HUDEP-2 (cell line): ENCODE data around the gene SLC35E1.
A peak's percentile ranks its signal among the peaks of the same experiment; 100 is the strongest.

ENCODE experiments used
- DNase-seq, 76 experiments: peaks; one replicate each; lab custom pipeline; 2025; ENCODE audit not compliant: unreplicated experiment in 76 of 76; lab: John Stamatoyannopoulos, UW

SLC35E1 gene

GRCh38 chr19:16599655-16600346, 27.6 kb upstream of the SLC35E1 start:
- no peak for DNase-seq

GRCh38 chr19:16598848-16599247, 26.6 kb upstream of the SLC35E1 start:
- no peak for DNase-seq

DNA sequence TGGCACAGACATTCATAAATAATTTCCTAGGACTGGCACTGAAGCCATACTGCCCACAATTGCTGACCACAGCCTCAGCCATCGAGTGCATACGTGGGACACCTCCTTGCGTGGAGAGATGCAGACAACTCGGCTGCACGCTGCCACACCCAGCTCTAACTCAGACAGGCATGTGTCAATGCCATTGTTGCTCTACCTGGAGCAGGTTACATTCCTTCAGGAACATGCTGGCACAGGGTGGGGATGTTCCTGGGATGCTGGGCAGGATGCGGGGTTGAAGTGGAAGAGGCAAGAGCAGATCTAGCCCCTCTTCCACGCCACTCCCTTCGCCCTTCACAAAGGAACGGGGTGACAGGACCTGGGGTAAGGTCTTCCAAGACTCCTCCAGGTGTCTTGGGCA, 24.2 kb upstream of the SLC35E1 start:
- DNase-seq: no peak

- no peak for DNase-seq
These were observed 22.9 kb upstream of the SLC35E1 start for GRCh38 chr19:16595097-16595496.

- DNase-seq: no peak
These were observed 22.5 kb upstream of the SLC35E1 start for GRCh38 chr19:16594681-16595091.

- peak in 36 of 76 experiments; percentile 16 to 54 (median 32) for DNase-seq
These were observed 21.9 kb upstream of the SLC35E1 start for GRCh38 chr19:16594131-16594586.

- DNase-seq: no peak
These were observed 21.0 kb upstream of the SLC35E1 start for GRCh38 chr19:16593181-16593580.

DNA sequence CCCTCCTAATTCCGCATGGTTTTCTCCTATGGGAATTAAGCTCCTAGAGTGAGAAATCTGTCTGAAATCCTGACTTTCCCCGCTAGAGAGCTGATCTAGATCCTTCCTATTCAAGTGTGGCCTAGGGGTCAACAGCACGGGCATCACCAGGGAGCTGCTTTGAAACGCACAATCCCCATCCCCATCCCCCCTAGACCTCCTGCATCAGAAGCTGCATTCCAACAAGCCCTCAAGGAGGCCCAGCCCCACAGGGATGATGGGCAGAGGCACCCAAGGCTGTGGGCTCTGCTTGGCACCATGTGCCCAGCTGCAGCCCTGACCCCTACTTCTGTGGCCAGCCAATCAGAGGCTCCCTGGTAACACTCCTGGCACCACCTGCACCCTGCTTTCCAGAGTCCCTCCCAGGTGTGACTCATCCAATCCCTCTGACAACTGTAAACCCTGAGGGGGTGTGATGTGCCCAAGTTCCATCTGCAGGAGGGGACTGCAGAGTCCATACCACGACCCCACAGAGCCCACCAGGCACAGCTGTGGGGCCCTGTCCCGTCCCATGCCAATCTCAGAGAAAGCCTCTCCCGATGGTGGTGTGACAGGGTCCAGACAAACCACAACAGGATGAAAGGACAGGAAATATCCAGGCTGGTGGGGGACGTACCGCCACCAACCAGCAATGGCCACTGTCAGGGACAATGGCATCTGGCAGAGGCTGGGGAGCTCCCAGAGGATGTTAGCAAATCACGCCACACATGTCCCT, 19.8 kb upstream of the SLC35E1 start:
- no peak for DNase-seq

- no peak for DNase-seq
These were observed 18.9 kb upstream of the SLC35E1 start for GRCh38 chr19:16590876-16591802.

GRCh38 chr19:16589917-16590316, 17.7 kb upstream of the SLC35E1 start:
- DNase-seq: peak in 3 of 76 experiments; percentile 13 to 24 (median 22)

- peak in 14 of 76 experiments; percentile 20 to 55 (median 34) for DNase-seq
These were observed 16.8 kb upstream of the SLC35E1 start for GRCh38 chr19:16588824-16589577.

DNA sequence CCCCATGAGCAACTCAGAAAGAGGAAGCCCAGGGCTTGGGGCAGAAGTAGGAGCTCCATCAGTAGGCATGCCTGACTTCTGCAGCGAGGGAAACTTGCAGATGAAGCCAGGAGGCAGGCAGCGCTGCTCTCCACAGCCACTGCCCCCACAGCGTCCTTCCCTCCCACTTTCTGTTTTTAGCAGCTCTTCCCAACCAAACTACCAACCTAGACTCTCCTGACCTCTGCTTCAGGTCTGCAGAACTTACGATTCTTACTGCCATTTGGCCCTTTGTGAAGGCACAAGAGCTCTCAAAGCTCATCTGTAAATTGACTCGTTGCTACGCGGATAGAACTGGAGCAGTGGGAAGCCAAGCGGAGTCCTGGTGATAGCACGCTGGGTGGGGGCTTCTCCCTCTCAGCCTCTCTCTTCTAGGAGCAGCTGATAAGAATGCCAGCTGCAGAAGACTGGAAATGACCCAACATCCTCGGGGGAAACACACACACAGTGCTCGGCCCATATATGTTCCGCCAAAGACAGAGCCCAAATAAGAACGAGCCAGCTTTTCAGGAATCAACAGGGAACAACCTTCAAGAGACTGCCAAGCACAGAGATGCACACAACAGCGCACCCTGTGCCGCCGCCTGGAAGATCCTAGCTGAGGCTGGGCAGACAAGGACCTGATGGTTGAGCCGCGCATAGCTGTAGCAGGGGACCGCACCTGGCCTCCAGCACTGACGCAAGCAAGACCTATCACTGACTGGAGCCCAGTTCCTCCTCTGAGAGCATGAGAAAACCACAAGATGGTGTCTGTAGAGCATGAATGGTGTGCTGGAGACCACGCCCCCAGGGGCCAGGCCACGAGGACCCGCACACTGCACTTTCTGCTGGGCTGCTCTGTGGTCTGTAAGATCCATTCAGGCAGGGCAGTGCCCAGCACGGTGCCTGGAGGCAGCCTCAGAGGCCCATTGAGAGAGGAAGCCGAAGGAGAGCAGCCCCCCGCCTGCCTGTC, 15.9 kb upstream of the SLC35E1 start:
- peak in 53 of 76 experiments; percentile 17 to 76 (median 48) for DNase-seq

DNA sequence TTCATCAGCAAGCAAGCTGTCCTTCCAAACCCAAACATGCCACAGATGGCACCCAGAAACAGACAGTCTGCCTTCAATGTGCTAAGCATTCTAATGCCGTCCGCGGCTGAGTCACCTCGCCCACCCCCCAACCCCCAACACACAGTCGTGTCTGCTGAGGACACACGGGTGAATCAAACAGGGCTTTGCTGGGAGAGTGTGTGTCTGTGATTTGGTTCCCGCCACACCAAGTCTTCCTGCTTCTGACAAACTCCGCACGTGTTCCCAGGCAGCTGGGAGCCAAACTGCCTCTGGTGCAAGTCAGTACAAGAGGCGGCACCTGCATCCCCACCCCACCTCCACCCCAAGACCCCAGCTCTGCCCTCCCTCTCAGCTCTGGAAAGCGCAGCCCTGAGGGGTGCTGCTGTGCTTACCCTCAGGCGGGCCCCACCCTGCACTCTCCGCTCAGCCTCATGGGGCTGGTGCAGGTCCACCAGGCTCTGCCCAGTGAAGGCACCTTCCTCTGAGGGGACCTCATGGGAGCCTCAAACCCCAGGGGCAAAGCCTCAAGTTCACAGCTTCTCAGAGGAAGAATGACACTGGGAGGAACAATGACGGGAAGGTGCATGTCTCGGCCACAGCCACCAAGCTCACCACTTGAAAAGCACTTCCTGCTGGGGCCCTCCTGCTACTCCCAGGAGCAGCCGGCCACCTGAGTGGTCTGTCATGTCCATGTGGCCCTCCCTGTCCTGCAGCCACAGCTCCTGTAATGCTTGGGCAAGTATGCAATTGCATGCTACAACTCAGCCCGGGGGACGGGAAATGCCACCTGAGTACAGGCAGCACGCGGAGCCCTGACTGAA, 15.0 kb upstream of the SLC35E1 start:
- no peak for DNase-seq

DNA sequence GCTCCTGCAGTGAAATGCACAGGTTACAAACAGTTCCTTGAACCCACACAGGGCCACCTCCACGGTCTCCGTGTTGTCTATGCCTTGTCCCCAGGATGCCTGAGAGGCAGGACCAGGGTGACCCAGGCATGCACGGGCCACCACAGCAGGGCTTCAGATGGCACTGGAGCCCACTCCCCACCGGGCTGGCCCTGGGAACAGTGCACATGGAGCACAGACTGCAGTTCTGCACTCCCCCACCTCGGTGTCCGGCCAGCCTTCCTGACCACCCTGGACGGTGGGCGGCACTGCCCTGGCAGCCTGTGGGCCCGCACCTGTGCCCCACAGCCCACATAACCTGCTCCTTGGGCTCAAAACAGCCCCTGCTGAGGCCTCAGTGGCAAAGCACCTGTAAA, 14.3 kb upstream of the SLC35E1 start:
- DNase-seq: no peak

GRCh38 chr19:16585808-16586476, 13.7 kb upstream of the SLC35E1 start:
- DNase-seq: no peak

DNA sequence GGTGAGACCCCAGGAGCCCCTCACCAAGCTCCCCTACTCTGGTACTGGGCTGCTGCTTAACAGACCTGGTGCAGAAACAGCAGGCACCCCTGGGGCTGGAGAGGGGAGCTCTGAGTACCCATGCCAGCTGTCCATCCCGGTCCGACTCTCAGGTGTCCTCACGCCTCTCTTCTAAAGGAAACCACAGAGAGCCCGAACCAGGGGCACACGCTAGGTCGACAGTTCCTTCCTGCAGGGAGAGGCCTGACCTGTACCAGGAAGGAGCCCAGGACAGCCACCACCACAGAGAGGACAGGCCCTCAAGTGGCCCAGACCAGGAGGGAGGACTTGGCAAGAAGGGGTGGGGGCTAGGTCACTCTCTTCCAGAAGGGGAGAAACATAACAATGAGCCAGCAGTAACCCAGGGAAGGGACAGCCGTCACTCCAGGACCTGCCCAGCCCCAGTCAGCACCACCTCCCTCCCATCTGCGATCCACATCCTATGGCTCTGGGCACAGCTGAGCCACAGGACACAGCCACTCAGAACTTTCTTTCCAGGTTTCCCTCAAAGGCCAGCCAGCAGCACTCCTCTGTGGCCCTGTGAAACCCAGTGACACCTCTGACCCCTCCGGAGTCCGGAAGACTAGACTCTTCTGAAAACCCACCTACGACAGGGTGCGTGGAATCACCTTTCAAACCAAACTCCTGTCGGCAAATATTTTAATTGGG, 13.0 kb upstream of the SLC35E1 start:
- DNase-seq: no peak
